GM10248 (cell line): Measurements from ENCODE around the gene HK1.
A peak's percentile ranks its signal among the peaks of the same experiment; 100 is the strongest.

Experiments used
- CTCF ChIA-PET: fragments of 300-600 bp; sonication (Branson Sonifier 250); formaldehyde crosslinking; extraction: SDS; loops from one replicate; lab custom pipeline; 2021; ENCODE audit warnings: antibody characterized with exemption; lab: Yijun Ruan, JAX
- POLR2A ChIA-PET: fragments of 350-650 bp; sonication (Branson Sonifier 250); formaldehyde crosslinking; extraction: SDS; loops from one replicate; lab custom pipeline; 2020; ENCODE audit warnings: antibody characterized with exemption; lab: Yijun Ruan, JAX
- DNase-seq: peaks from one replicate; pipeline ENCODE4 v3.0.0; 2012; ENCODE audit errors: extremely low spot score
- TF ChIP-seq, protein P1 (sequence below): IDR thresholded peaks from 2 replicates; pipeline ENCODE4 v1.5.1; 2012; ENCODE audit warnings: mild to moderate bottlenecking, low read depth; ENCODE audit errors: extremely low read depth, missing control alignments, control extremely low read depth

The HK1 gene

DNA sequence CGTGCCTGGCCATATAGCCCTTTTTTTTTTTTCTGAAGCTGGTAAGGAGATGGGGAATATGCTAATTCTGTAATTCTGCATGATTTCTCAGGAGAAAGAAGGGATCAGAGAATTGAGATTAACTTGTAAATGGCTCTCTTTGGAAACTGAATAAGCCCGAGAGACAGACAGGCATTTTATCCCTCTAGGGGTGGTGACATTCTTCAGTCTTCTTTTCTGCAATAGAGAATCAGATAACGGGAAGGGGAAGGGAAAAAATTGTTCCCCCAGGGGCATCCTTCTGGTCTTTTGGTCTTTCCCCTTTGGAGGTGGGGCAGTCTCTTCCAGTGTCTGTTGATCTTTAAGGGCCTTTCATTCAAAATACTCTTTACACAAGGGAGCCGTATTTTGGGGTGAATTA, 34.2 kb downstream of the HK1 start:
- no peak for DNase-seq
- ChIA-PET CTCF (no interaction called here), POLR2A (no interaction called here)
- TF ChIP-seq, protein P1, sequence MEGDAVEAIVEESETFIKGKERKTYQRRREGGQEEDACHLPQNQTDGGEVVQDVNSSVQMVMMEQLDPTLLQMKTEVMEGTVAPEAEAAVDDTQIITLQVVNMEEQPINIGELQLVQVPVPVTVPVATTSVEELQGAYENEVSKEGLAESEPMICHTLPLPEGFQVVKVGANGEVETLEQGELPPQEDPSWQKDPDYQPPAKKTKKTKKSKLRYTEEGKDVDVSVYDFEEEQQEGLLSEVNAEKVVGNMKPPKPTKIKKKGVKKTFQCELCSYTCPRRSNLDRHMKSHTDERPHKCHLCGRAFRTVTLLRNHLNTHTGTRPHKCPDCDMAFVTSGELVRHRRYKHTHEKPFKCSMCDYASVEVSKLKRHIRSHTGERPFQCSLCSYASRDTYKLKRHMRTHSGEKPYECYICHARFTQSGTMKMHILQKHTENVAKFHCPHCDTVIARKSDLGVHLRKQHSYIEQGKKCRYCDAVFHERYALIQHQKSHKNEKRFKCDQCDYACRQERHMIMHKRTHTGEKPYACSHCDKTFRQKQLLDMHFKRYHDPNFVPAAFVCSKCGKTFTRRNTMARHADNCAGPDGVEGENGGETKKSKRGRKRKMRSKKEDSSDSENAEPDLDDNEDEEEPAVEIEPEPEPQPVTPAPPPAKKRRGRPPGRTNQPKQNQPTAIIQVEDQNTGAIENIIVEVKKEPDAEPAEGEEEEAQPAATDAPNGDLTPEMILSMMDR, result no peak

- ChIA-PET CTCF (interaction anchor here (1.1 to 2.1 kb wide), 2 partner anchors 20 to 92 kb away, joined by 3 to 4 read pairs; no protein-coding TSS in a partner anchor), POLR2A (no interaction called here)
- DNase-seq, result no peak
- TF ChIP-seq, protein P1, result no peak
Observed at GRCh38 chr10:69315100-69315542, 36.8 kb downstream of the HK1 start.

GRCh38 chr10:69315610-69316312, 37.5 kb downstream of the HK1 start:
- no peak for DNase-seq
- CTCF ChIA-PET, result interaction anchor here (1.1 kb wide), 1 partner anchor 21 kb away, joined by 3 read pairs; no protein-coding TSS in a partner anchor
- POLR2A ChIA-PET, result no interaction called here
- TF ChIP-seq, protein P1, result no peak

GRCh38 chr10:69316313-69317059, 38.2 kb downstream of the HK1 start:
- POLR2A ChIA-PET, result no interaction called here
- DNase-seq, result no peak
- TF ChIP-seq, protein P1, result no peak
- CTCF ChIA-PET, result interaction anchor here (1.0 to 2.2 kb wide), 5 partner anchors 9 to 91 kb away, joined by 3 to 7 read pairs (median 6); no protein-coding TSS in a partner anchor

GRCh38 chr10:69317175-69317604, 38.9 kb downstream of the HK1 start:
- TF ChIP-seq, protein P1, result no peak
- ChIA-PET POLR2A (no interaction called here), CTCF (interaction anchor here (1.0 to 2.7 kb wide), 7 partner anchors 10 to 91 kb away, joined by 3 to 12 read pairs (median 6); no protein-coding TSS in a partner anchor)
- peak; percentile 80 for DNase-seq

DNA sequence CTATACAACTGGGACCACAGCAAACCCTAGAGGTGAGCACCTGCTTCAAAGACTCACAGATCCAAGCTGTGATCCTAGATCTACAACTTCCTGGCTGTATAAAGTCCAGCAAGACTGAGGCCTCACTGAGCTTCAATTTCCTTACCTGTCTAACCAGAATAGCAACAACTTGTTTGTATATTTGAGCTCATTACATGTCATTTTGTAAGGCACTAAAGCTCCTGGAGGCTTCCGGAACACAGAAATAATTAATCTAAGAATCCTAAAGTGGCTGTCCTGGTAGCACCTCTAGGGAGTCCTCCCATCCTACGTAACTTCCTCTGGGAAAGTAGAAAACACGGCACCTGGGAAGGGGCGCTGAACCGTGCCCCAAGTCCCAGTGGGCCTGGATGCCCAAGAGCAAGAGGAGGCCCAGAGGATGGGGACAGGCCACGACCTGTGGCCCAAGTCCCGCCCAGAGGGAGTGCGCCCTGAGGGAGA, 39.4 kb downstream of the HK1 start:
- TF ChIP-seq, protein P1, result no peak
- ChIA-PET POLR2A (no interaction called here), CTCF (interaction anchor here (1.0 to 2.7 kb wide), 7 partner anchors 10 to 90 kb away, joined by 3 to 12 read pairs (median 6); no protein-coding TSS in a partner anchor)
- DNase-seq, result no peak
